ENCODE data around the gene NTPCR. TPM values are rescaled to one million over a fixed set of nuclear protein-coding genes. Genes with fewer than 3 reads are reported as not detected.

The NTPCR gene
- total RNA-seq, 2 experiments from 2014 or later: 8.5 to 9.3 TPM

- POLR2A ChIA-PET: no interaction called here
- H3K36me3 ChIP-seq (ENCODE audit: insufficient read depth, low read length): peaks cover 14% of the 10 kb centered on the region
- CTCF ChIA-PET: no interaction called here
- H3K27ac Mint-ChIP-seq: no peak overlapping the region
- no peaks in the 10 kb centered on the region for H3K9me3 Mint-ChIP-seq
- no peaks in the 10 kb centered on the region for H3K4me1 Mint-ChIP-seq (ENCODE audit: low read depth)
- no peaks in the 10 kb centered on the region for H3K27me3 ChIP-seq (ENCODE audit: control insufficient read depth in 1 of 2, insufficient read depth in 2 of 2, low read length in 2 of 2)
- intact Hi-C loops (cut with DNase I, micrococcal nuclease): no loop called here
- H3K4me3 Mint-ChIP-seq: no peak overlapping the region
- no peaks in the 10 kb centered on the region for H3K27me3 Mint-ChIP-seq
- DNase-seq (no peak), ATAC-seq (ENCODE audit: poor library complexity) (no peak)
- H3K4me1 ChIP-seq (ENCODE audit: insufficient read depth, low read length): no peaks in the 10 kb centered on the region
- H3K9me3 ChIP-seq (ENCODE audit: control insufficient read depth in 1 of 2, insufficient read depth in 1 of 2, low read length in 2 of 2): peaks cover 0 to 5% of the 10 kb centered on the region in 2 experiments
- no peak for TF ChIP-seq CTCF (IDR thresholded peaks at IDR 0.05)
- peaks cover 66% of the 10 kb centered on the region for H3K36me3 Mint-ChIP-seq (ENCODE audit: low read depth)
- no peak overlapping the region for H3K27ac ChIP-seq (ENCODE audit: low read depth in 1 of 2, low read length in 2 of 2)
- no peak overlapping the region for H3K4me3 ChIP-seq (ENCODE audit: low read length)
Observed at GRCh38 chr1:233005156-233005555, 54.7 kb downstream of the NTPCR start.

GRCh38 chr1:233005703-233006102 is 55.3 kb downstream of the NTPCR start:
- Histone ChIP-seq H3K4me1 (ENCODE audit: insufficient read depth, low read length) (no peaks in the 10 kb centered on the region), H3K9me3 (ENCODE audit: control insufficient read depth in 1 of 2, insufficient read depth in 1 of 2, low read length in 2 of 2) (peaks cover 0 to 5% of the 10 kb centered on the region in 2 experiments), H3K36me3 (ENCODE audit: insufficient read depth, low read length) (peaks cover 9% of the 10 kb centered on the region), H3K4me3 (ENCODE audit: low read length) (no peak overlapping the region), H3K27me3 (ENCODE audit: control insufficient read depth in 1 of 2, insufficient read depth in 2 of 2, low read length in 2 of 2) (no peaks in the 10 kb centered on the region), H3K27ac (ENCODE audit: low read depth in 1 of 2, low read length in 2 of 2) (no peak overlapping the region)
- ATAC-seq (ENCODE audit: poor library complexity) (no peak), DNase-seq (no peak)
- no peak for TF ChIP-seq CTCF (IDR thresholded peaks at IDR 0.05)
- peaks cover 66% of the 10 kb centered on the region for H3K36me3 Mint-ChIP-seq (ENCODE audit: low read depth)
- H3K27me3 Mint-ChIP-seq: no peaks in the 10 kb centered on the region
- intact Hi-C loops (cut with DNase I, micrococcal nuclease): no loop called here
- no peaks in the 10 kb centered on the region for H3K9me3 Mint-ChIP-seq
- ChIA-PET CTCF (no interaction called here), POLR2A (no interaction called here)
- no peaks in the 10 kb centered on the region for H3K4me1 Mint-ChIP-seq (ENCODE audit: low read depth)
- no peak overlapping the region for H3K4me3 Mint-ChIP-seq
- H3K27ac Mint-ChIP-seq: no peak overlapping the region

GRCh38 chr1:233006108-233006507 is 55.7 kb downstream of the NTPCR start:
- DNase-seq: no peak
- no peaks in the 10 kb centered on the region for H3K9me3 Mint-ChIP-seq
- H3K4me3 ChIP-seq (ENCODE audit: low read length): no peak overlapping the region
- no peak overlapping the region for H3K4me3 Mint-ChIP-seq
- TF ChIP-seq CTCF (IDR thresholded peaks at IDR 0.05): no peak
- no peaks in the 10 kb centered on the region for H3K27me3 ChIP-seq (ENCODE audit: control insufficient read depth in 1 of 2, insufficient read depth in 2 of 2, low read length in 2 of 2)
- CTCF ChIA-PET: no interaction called here
- intact Hi-C loops (cut with DNase I, micrococcal nuclease): no loop called here
- POLR2A ChIA-PET: no interaction called here
- H3K27ac ChIP-seq (ENCODE audit: low read depth in 1 of 2, low read length in 2 of 2): no peak overlapping the region
- ATAC-seq (ENCODE audit: poor library complexity): no peak
- H3K27ac Mint-ChIP-seq: no peak overlapping the region
- no peaks in the 10 kb centered on the region for H3K4me1 ChIP-seq (ENCODE audit: insufficient read depth, low read length)
- H3K36me3 Mint-ChIP-seq (ENCODE audit: low read depth): peaks cover 67% of the 10 kb centered on the region
- H3K36me3 ChIP-seq (ENCODE audit: insufficient read depth, low read length): peaks cover 5% of the 10 kb centered on the region
- H3K4me1 Mint-ChIP-seq (ENCODE audit: low read depth): no peaks in the 10 kb centered on the region
- H3K27me3 Mint-ChIP-seq: no peaks in the 10 kb centered on the region
- H3K9me3 ChIP-seq (ENCODE audit: control insufficient read depth in 1 of 2, insufficient read depth in 1 of 2, low read length in 2 of 2): peaks cover 0 to 5% of the 10 kb centered on the region in 2 experiments
